HepG2 (cell line): ENCODE results near the gene DNPH1.

Source experiments
- FOXP1 ChIP-seq, 2 experiments: fragments of 450-650 bp in 1 of 2; IDR thresholded peaks; 2 replicates each; pipeline ENCODE4 v1.6.1; 2017 to 2018; ENCODE audit warnings: antibody characterized with exemption in 1 of 2
- MAFK ChIP-seq, 2 experiments: IDR thresholded peaks in 1 of 2; conservative IDR thresholded peaks in 1 of 2; 2 replicates each; pipeline ENCODE4 v1.6.1; 2011; ENCODE audit warnings: improper control_type of control experiment in 2 of 2, low read length in 2 of 2
- ZNF234 ChIP-seq: sonication (generic); formaldehyde crosslinking; conservative IDR thresholded peaks from 2 replicates; pipeline ENCODE4 v1.5.1; 2020; ENCODE audit warnings: mild to moderate bottlenecking, missing genetic modification reagents
- ZNF329 ChIP-seq: sonication (generic); formaldehyde crosslinking; IDR thresholded peaks from 2 replicates; pipeline ENCODE4 v1.9.0; 2021; ENCODE audit warnings: low read depth, mild to moderate bottlenecking, missing genetic modification reagents
- ZNF510 ChIP-seq: sonication (generic); formaldehyde crosslinking; IDR thresholded peaks from 2 replicates; pipeline ENCODE4 v1.4.0; 2020; ENCODE audit warnings: low read depth, mild to moderate bottlenecking, missing genetic modification reagents
- ZNF710 ChIP-seq: sonication (generic); formaldehyde crosslinking; IDR thresholded peaks from 2 replicates; pipeline ENCODE4 v1.5.0; 2020; ENCODE audit warnings: mild to moderate bottlenecking, missing genetic modification reagents, borderline replicate concordance
- ZNF773 ChIP-seq: sonication (generic); formaldehyde crosslinking; IDR thresholded peaks from 2 replicates; pipeline ENCODE4 v1.4.0; 2020; ENCODE audit warnings: missing genetic modification reagents, borderline replicate concordance
- TF ChIP-seq, protein P1 (sequence below): sonication (generic); formaldehyde crosslinking; conservative IDR thresholded peaks from 2 replicates; pipeline ENCODE4 v1.5.0; 2020; ENCODE audit warnings: missing genetic modification reagents

GRCh38 chr6:43186706-43187105 is 42.6 kb downstream of the DNPH1 start:
- no peak for TF ChIP-seq ZNF710 (CRISPR knock-in tag)
- TF ChIP-seq ZNF510: no peak
- no peak for TF ChIP-seq ZNF234 (CRISPR knock-in tag)
- TF ChIP-seq ZNF329 (CRISPR knock-in tag): no peak
- no peak for TF ChIP-seq ZNF773
- no peak for TF ChIP-seq FOXP1 (IDR thresholded peaks at IDR 0.05)
- no peak for TF ChIP-seq FOXP1 (CRISPR knock-in tag; IDR thresholded peaks at IDR 0.05)
- TF ChIP-seq, protein P1, sequence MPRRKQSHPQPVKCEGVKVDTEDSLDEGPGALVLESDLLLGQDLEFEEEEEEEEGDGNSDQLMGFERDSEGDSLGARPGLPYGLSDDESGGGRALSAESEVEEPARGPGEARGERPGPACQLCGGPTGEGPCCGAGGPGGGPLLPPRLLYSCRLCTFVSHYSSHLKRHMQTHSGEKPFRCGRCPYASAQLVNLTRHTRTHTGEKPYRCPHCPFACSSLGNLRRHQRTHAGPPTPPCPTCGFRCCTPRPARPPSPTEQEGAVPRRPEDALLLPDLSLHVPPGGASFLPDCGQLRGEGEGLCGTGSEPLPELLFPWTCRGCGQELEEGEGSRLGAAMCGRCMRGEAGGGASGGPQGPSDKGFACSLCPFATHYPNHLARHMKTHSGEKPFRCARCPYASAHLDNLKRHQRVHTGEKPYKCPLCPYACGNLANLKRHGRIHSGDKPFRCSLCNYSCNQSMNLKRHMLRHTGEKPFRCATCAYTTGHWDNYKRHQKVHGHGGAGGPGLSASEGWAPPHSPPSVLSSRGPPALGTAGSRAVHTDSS (CRISPR knock-in tag): no peak
- no peak for TF ChIP-seq MAFK (conservative IDR thresholded peaks at IDR 0.05 in 1 of 2, IDR thresholded peaks at IDR 0.05 in 1 of 2; ENCODE audit: low read length in 2 of 2)
